ENCODE results near the gene HSPA1B.
A peak's percentile ranks its signal among the peaks of the same experiment; 100 is the strongest.

- TF ChIP-seq CTCF (IDR thresholded peaks at IDR 0.05; ENCODE audit: poor library complexity, severe bottlenecking) (peak; percentile 58), MXI1 (conservative IDR thresholded peaks at IDR 0.05; ENCODE audit: poor library complexity, severe bottlenecking) (peak; percentile 86), TAF1 (IDR thresholded peaks at IDR 0.05; ENCODE audit: low read depth) (peak; percentile 57), RAD21 (conservative IDR thresholded peaks at IDR 0.05) (peak; percentile 52), POLR2AphosphoS5 (IDR thresholded peaks at IDR 0.05) (peak; percentile 79), EZH2 (IDR thresholded peaks at IDR 0.05; ENCODE audit: borderline replicate concordance, insufficient read depth, low read length, poor library complexity, severe bottlenecking) (no peak), EP300 (conservative IDR thresholded peaks at IDR 0.05; ENCODE audit: poor library complexity, severe bottlenecking) (peak; percentile 31), REST (IDR thresholded peaks at IDR 0.05; ENCODE audit: borderline replicate concordance) (peak; percentile 15)
Measured at GRCh38 chr6:31806470-31807272, 20.9 kb upstream of the HSPA1B start, which contains the start of gene LSM2.

Data from neural cell (in vitro differentiated cells).